HEK293 (cell line): ENCODE measurements around the gene DDX47.
"Not testable (repeated sequence)": the region's sequence is repeated elsewhere in the genome, so short reads cannot be mapped to it uniquely, and the experiment has no call there.

Experiments used
- CTCF ChIA-PET: fragments of 350-600 bp; formaldehyde crosslinking; extraction: SDS; loops from one replicate; lab custom pipeline; 2021; ENCODE audit warnings: antibody characterized with exemption; lab: Yijun Ruan, JAX
- POLR2A ChIA-PET: fragments of 300-600 bp; formaldehyde crosslinking; extraction: SDS; loops from one replicate; lab custom pipeline; 2020; ENCODE audit warnings: antibody characterized with exemption, inconsistent platforms; lab: Yijun Ruan, JAX
- H3K27ac ChIP-seq: fragments of 200-500 bp; sonication (Bioruptor generic); 2 replicates; pipeline ENCODE4 v1.5.1; 2014; ENCODE audit warnings: low read depth, low read length, control low read depth, inconsistent platforms; ENCODE audit errors: extremely low read depth
- H3K36me3 ChIP-seq, 2 experiments: fragments of 200-500 bp in 1 of 2; sonication (Bioruptor generic) in 1 of 2; 1 replicate in 1 of 2; 2 replicates in 1 of 2; pipeline ENCODE4 v1.5.1; 2014 to 2017; ENCODE audit warnings: inconsistent platforms in 2 of 2, low read length in 2 of 2; ENCODE audit not compliant: control insufficient read depth in 2 of 2, insufficient read depth in 1 of 2
- H3K4me1 ChIP-seq: fragments of 200-500 bp; sonication (Bioruptor generic); 2 replicates; pipeline ENCODE4 v1.5.1; 2014; ENCODE audit warnings: mild to moderate bottlenecking, low read length, inconsistent platforms; ENCODE audit not compliant: control insufficient read depth, insufficient read depth
- H3K4me3 ChIP-seq: 2 replicates; pipeline ENCODE4 v1.5.1; 2011; ENCODE audit warnings: low read depth, mild to moderate bottlenecking, control low read depth, low read length, moderate library complexity
- H3K9me3 ChIP-seq: fragments of 200-500 bp; sonication (Bioruptor generic); 2 replicates; pipeline ENCODE4 v1.5.1; 2014; ENCODE audit warnings: low read depth, low read length, inconsistent platforms; ENCODE audit not compliant: control insufficient read depth, insufficient read depth
- BCL11A ChIP-seq: fragments of 450-650 bp; formaldehyde crosslinking; IDR thresholded peaks from 2 replicates; pipeline ENCODE4 v1.5.1; 2016; ENCODE audit warnings: low read depth, missing biosample characterization, missing genetic modification characterization
- GLIS1 ChIP-seq: fragments of 450-650 bp; formaldehyde crosslinking; IDR thresholded peaks from 2 replicates; pipeline ENCODE4 v1.5.1; 2016; ENCODE audit warnings: missing biosample characterization, missing genetic modification characterization
- HOXD13 ChIP-seq: sonication (generic); formaldehyde crosslinking; IDR thresholded peaks from 2 replicates; pipeline ENCODE4 v1.8.0; 2022; ENCODE audit warnings: missing genetic modification reagents, borderline replicate concordance
- KLF1 ChIP-seq: fragments of 450-650 bp; formaldehyde crosslinking; IDR thresholded peaks from 2 replicates; pipeline ENCODE4 v1.5.1; 2016; ENCODE audit warnings: missing biosample characterization, missing genetic modification characterization
- KLF17 ChIP-seq: fragments of 450-650 bp; formaldehyde crosslinking; IDR thresholded peaks from 2 replicates; pipeline ENCODE4 v1.5.1; 2016; ENCODE audit warnings: missing biosample characterization, missing genetic modification characterization
- KLF7 ChIP-seq: fragments of 450-650 bp; formaldehyde crosslinking; IDR thresholded peaks from 2 replicates; pipeline ENCODE4 v1.5.1; 2016; ENCODE audit warnings: missing biosample characterization, missing genetic modification characterization, borderline replicate concordance
- KLF8 ChIP-seq: fragments of 450-650 bp; formaldehyde crosslinking; IDR thresholded peaks from 2 replicates; pipeline ENCODE4 v1.5.1; 2016; ENCODE audit warnings: missing biosample characterization, missing genetic modification characterization
- OSR2 ChIP-seq: fragments of 450-650 bp; formaldehyde crosslinking; IDR thresholded peaks from 2 replicates; pipeline ENCODE4 v1.5.1; 2016; ENCODE audit warnings: missing biosample characterization, missing genetic modification characterization
- TSHZ1 ChIP-seq: fragments of 450-650 bp; formaldehyde crosslinking; IDR thresholded peaks from 2 replicates; pipeline ENCODE4 v1.5.1; 2016; ENCODE audit warnings: missing biosample characterization, missing genetic modification characterization, borderline replicate concordance
- WT1 ChIP-seq: fragments of 450-650 bp; formaldehyde crosslinking; IDR thresholded peaks from 2 replicates; pipeline ENCODE4 v1.5.1; 2016; ENCODE audit warnings: missing biosample characterization, missing genetic modification characterization
- ZBTB44 ChIP-seq: fragments of 450-650 bp; IDR thresholded peaks from 2 replicates; pipeline ENCODE4 v1.5.1; 2018; ENCODE audit warnings: missing biosample characterization, mild to moderate bottlenecking, missing genetic modification characterization
- ZNF121 ChIP-seq: fragments of 450-650 bp; formaldehyde crosslinking; IDR thresholded peaks from 2 replicates; pipeline ENCODE4 v1.5.1; 2016; ENCODE audit warnings: missing biosample characterization, missing genetic modification characterization
- ZNF18 ChIP-seq: fragments of 450-650 bp; formaldehyde crosslinking; IDR thresholded peaks from 2 replicates; pipeline ENCODE4 v1.5.1; 2016; ENCODE audit warnings: missing biosample characterization, missing genetic modification characterization
- ZNF19 ChIP-seq: fragments of 450-650 bp; formaldehyde crosslinking; IDR thresholded peaks from 2 replicates; pipeline ENCODE4; 2016; ENCODE audit warnings: missing biosample characterization, missing genetic modification characterization, low read depth
- ZNF2 ChIP-seq: fragments of 450-650 bp; formaldehyde crosslinking; IDR thresholded peaks from 2 replicates; pipeline ENCODE4 v1.5.1; 2016; ENCODE audit warnings: missing biosample characterization, missing genetic modification characterization
- ZNF24 ChIP-seq: fragments of 450-650 bp; formaldehyde crosslinking; IDR thresholded peaks from 2 replicates; pipeline ENCODE4 v1.5.1; 2016; ENCODE audit warnings: missing biosample characterization, missing genetic modification characterization
- ZNF302 ChIP-seq: fragments of 450-650 bp; formaldehyde crosslinking; IDR thresholded peaks from 2 replicates; pipeline ENCODE4 v1.5.1; 2016; ENCODE audit warnings: missing biosample characterization, missing genetic modification characterization, low read depth
- ZNF362 ChIP-seq: fragments of 450-650 bp; formaldehyde crosslinking; IDR thresholded peaks from 2 replicates; pipeline ENCODE4 v1.5.1; 2016; ENCODE audit warnings: missing biosample characterization, missing genetic modification characterization
- ZNF404 ChIP-seq: fragments of 450-650 bp; formaldehyde crosslinking; IDR thresholded peaks from 2 replicates; pipeline ENCODE4 v1.5.1; 2017; ENCODE audit warnings: missing biosample characterization, missing genetic modification characterization
- ZNF639 ChIP-seq: fragments of 450-650 bp; formaldehyde crosslinking; IDR thresholded peaks from 2 replicates; pipeline ENCODE4 v1.5.1; 2016; ENCODE audit warnings: missing biosample characterization, missing genetic modification characterization
- ZNF76 ChIP-seq: fragments of 450-650 bp; formaldehyde crosslinking; IDR thresholded peaks from 2 replicates; pipeline ENCODE4; 2016; ENCODE audit warnings: low read depth, missing biosample characterization, missing genetic modification characterization, borderline replicate concordance
- ZXDB ChIP-seq: fragments of 450-650 bp; formaldehyde crosslinking; IDR thresholded peaks from 2 replicates; pipeline ENCODE4 v1.5.1; 2016; ENCODE audit warnings: missing biosample characterization, missing genetic modification characterization

The DDX47 gene

GRCh38 chr12:12839873-12840579 is 26.9 kb downstream of the DDX47 start (continued):
- TF ChIP-seq HOXD13 (CRISPR knock-in tag), result peak; percentile 71; the same call in 1 of the 2 replicates
- TF ChIP-seq ZNF76 (tag by site-specific recombination), result no peak
- TF ChIP-seq TSHZ1 (tag by site-specific recombination), result peak; percentile 99
- no peak for TF ChIP-seq ZNF19 (tag by site-specific recombination)
- TF ChIP-seq ZNF24 (tag by site-specific recombination), result peak; percentile 91
- no peak for TF ChIP-seq ZNF302
- peak; percentile 64; the same call in 1 of the 2 replicates for TF ChIP-seq ZBTB44 (tag by site-specific recombination)
- TF ChIP-seq, all 188 proteins: peak for 68

- Histone ChIP-seq H3K4me1 (peaks cover 24% of the 10 kb centered on the region), H3K36me3 (no peaks in the 10 kb centered on the region), H3K4me3 (no peak overlapping the region), H3K27ac (no peak overlapping the region), H3K9me3 (no peaks in the 10 kb centered on the region)
- ChIA-PET POLR2A (no interaction called here), CTCF (no interaction called here)
- TF ChIP-seq ZNF121 (peak; percentile 59; the same call in 1 of the 2 replicates), ZNF404 (tag by site-specific recombination) (no peak)
Observed at GRCh38 chr12:12840580-12840899, 27.4 kb downstream of the DDX47 start.

GRCh38 chr12:12841428-12841827 is 28.3 kb downstream of the DDX47 start:
- ChIA-PET CTCF (interaction anchor here (1.4 to 1.7 kb wide), 2 partner anchors 29 to 49 kb away, joined by 6 to 7 read pairs; partner anchors contain the start of gene GPRC5A), POLR2A (interaction anchor here (0.8 to 1.5 kb wide), 4 partner anchors 22 to 50 kb away, joined by 3 to 11 read pairs (median 5); partner anchors contain the start of gene GPRC5A)
- H3K4me3 ChIP-seq, H3K27ac ChIP-seq, H3K9me3 ChIP-seq, H3K36me3 ChIP-seq: not testable (repeated sequence)
- H3K4me1 ChIP-seq, result peaks cover 27% of the 10 kb centered on the region
- TF ChIP-seq ZNF18 (tag by site-specific recombination) (0 out of 2 replicates have a peak, but pooled peaks have one; percentile 24), OSR2 (tag by site-specific recombination) (peak; percentile 77), ZNF2 (tag by site-specific recombination) (peak; percentile 45; the same call in 1 of the 2 replicates), ZNF639 (tag by site-specific recombination) (peak; percentile 18; the same call in 1 of the 2 replicates), GLIS1 (tag by site-specific recombination) (peak; percentile 50), BCL11A (tag by site-specific recombination) (0 out of 2 replicates have a peak, but pooled peaks have one; percentile 35), WT1 (tag by site-specific recombination) (0 out of 2 replicates have a peak, but pooled peaks have one; percentile 20), KLF1 (peak; percentile 64), ZNF362 (tag by site-specific recombination) (peak; percentile 18; the same call in 1 of the 2 replicates), KLF8 (tag by site-specific recombination) (peak; percentile 48; the same call in 1 of the 2 replicates), KLF7 (tag by site-specific recombination) (0 out of 2 replicates have a peak, but pooled peaks have one; percentile 40), ZXDB (tag by site-specific recombination) (0 out of 2 replicates have a peak, but pooled peaks have one; percentile 31), KLF17 (tag by site-specific recombination) (peak; percentile 72; the same call in 1 of the 2 replicates)
